ENCODE measurements around the gene PDCD11.

Gene PDCD11

GRCh38 chr10:103382769-103383168, 13.7 kb upstream of the PDCD11 start:
- no peak for TF ChIP-seq CTCF (IDR thresholded peaks at IDR 0.05; ENCODE audit: borderline replicate concordance, control extremely low read depth, extremely low read depth, insufficient read depth, missing control alignments)
- no peak for DNase-seq (ENCODE audit: low spot score)
- in situ Hi-C loops (cut with MboI; ENCODE audit: low sequenced_read_pairs, unreplicated experiment): no loop called here

GRCh38 chr10:103394180-103394579, 2.2 kb upstream of the PDCD11 start:
- in situ Hi-C loops (cut with MboI; ENCODE audit: low sequenced_read_pairs, unreplicated experiment): no loop called here

GRCh38 chr10:103395754-103396066, 716 bp upstream of the PDCD11 start:
- no peak for TF ChIP-seq CTCF (IDR thresholded peaks at IDR 0.05; ENCODE audit: borderline replicate concordance, control extremely low read depth, extremely low read depth, insufficient read depth, missing control alignments)
- in situ Hi-C loops (cut with MboI; ENCODE audit: low sequenced_read_pairs, unreplicated experiment): no loop called here
- peak; percentile 38 for DNase-seq (ENCODE audit: low spot score)

More at GRCh38 chr10:103394180-103394579, 2.2 kb upstream of the PDCD11 start:
- DNase-seq (ENCODE audit: low spot score): peak; percentile 37
- TF ChIP-seq CTCF (IDR thresholded peaks at IDR 0.05; ENCODE audit: borderline replicate concordance, control extremely low read depth, extremely low read depth, insufficient read depth, missing control alignments): no peak

- in situ Hi-C loops (cut with MboI; ENCODE audit: low sequenced_read_pairs, unreplicated experiment): no loop called here
- no peak for TF ChIP-seq CTCF (IDR thresholded peaks at IDR 0.05; ENCODE audit: borderline replicate concordance, control extremely low read depth, extremely low read depth, insufficient read depth, missing control alignments)
- peak; percentile 36 for DNase-seq (ENCODE audit: low spot score)
These were observed 312 bp downstream of the PDCD11 start for GRCh38 chr10:103396789-103397087.

GRCh38 chr10:103397191-103397825, 882 bp downstream of the PDCD11 start:
- DNase-seq (ENCODE audit: low spot score): no peak
- in situ Hi-C loops (cut with MboI; ENCODE audit: low sequenced_read_pairs, unreplicated experiment): no loop called here
- TF ChIP-seq CTCF (IDR thresholded peaks at IDR 0.05; ENCODE audit: borderline replicate concordance, control extremely low read depth, extremely low read depth, insufficient read depth, missing control alignments): no peak

GRCh38 chr10:103413564-103413963, 17.1 kb downstream of the PDCD11 start:
- DNase-seq (ENCODE audit: low spot score): no peak
- in situ Hi-C loops (cut with MboI; ENCODE audit: low sequenced_read_pairs, unreplicated experiment): no loop called here
- no peak for TF ChIP-seq CTCF (IDR thresholded peaks at IDR 0.05; ENCODE audit: borderline replicate concordance, control extremely low read depth, extremely low read depth, insufficient read depth, missing control alignments)

GRCh38 chr10:103415581-103415980, 19.2 kb downstream of the PDCD11 start:
- no peak for TF ChIP-seq CTCF (IDR thresholded peaks at IDR 0.05; ENCODE audit: borderline replicate concordance, control extremely low read depth, extremely low read depth, insufficient read depth, missing control alignments)
- no peak for DNase-seq (ENCODE audit: low spot score)
- in situ Hi-C loops (cut with MboI; ENCODE audit: low sequenced_read_pairs, unreplicated experiment): loop anchor here (5.0 kb wide), 1 partner anchor 72 kb away; no protein-coding TSS in a partner anchor
